DND-41 (cell line): ENCODE results near the gene MAGEB1.

Source experiments
- EZH2 ChIP-seq: IDR thresholded peaks from 3 replicates; pipeline ENCODE4 v1.6.1; 2012; ENCODE audit warnings: borderline replicate concordance, low read depth, mild to moderate bottlenecking, moderate library complexity, low read length, inconsistent platforms; ENCODE audit not compliant: severe bottlenecking
- TF ChIP-seq, protein P1 (sequence below): IDR thresholded peaks from 2 replicates; pipeline ENCODE4 v1.5.1; 2012; ENCODE audit warnings: borderline replicate concordance, low read length, moderate library complexity, mild to moderate bottlenecking; ENCODE audit not compliant: poor library complexity, severe bottlenecking; ENCODE audit errors: extremely low read depth

DNA sequence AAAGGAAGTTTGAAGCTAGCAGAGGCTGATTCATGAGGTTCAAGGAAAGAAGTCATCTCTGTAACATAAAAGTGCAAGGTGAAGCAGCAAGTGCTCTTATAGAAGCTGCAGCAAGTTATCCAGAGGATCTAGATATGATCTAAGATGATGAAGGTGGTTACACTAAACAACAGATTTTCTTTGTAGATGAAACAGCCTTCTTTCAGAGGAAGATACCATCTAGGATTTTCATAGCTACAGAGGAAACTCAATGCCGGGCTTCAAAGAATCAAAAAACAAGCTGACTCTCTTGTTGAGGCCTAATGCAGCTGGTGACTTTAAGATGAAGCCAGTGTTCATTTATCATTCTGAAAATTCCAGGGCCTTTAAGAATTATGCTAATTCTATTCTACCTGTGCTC lies 33.5 kb downstream of the MAGEB1 start:
- TF ChIP-seq, protein P1, sequence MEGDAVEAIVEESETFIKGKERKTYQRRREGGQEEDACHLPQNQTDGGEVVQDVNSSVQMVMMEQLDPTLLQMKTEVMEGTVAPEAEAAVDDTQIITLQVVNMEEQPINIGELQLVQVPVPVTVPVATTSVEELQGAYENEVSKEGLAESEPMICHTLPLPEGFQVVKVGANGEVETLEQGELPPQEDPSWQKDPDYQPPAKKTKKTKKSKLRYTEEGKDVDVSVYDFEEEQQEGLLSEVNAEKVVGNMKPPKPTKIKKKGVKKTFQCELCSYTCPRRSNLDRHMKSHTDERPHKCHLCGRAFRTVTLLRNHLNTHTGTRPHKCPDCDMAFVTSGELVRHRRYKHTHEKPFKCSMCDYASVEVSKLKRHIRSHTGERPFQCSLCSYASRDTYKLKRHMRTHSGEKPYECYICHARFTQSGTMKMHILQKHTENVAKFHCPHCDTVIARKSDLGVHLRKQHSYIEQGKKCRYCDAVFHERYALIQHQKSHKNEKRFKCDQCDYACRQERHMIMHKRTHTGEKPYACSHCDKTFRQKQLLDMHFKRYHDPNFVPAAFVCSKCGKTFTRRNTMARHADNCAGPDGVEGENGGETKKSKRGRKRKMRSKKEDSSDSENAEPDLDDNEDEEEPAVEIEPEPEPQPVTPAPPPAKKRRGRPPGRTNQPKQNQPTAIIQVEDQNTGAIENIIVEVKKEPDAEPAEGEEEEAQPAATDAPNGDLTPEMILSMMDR: no peak
- no peak for TF ChIP-seq EZH2
